Tibial nerve (tissue), 4 donors: ENCODE data around the gene TSACC. TPM values are rescaled to one million over a fixed set of nuclear protein-coding genes. Genes with fewer than 3 reads are reported as not detected.

Experiments used
- DNase-seq, 2 donors: peaks; one replicate each; pipeline ENCODE4 v3.0.0-alpha.2; 2019; ENCODE audit warnings: low spot score in 2 of 2
- H3K27ac ChIP-seq, 4 donors: fragments of 200-600 bp; sonication (generic) in 3 of 4; one replicate each; pipeline ENCODE4 v1.5.1; 2017 to 2019; ENCODE audit warnings: mild to moderate bottlenecking in 1 of 4
- H3K27me3 ChIP-seq, 2 donors: fragments of 200-600 bp; sonication (generic) in 1 of 2; one replicate each; pipeline versions ENCODE4 v1.5.1 to v1.6.0; 2017 to 2019
- H3K36me3 ChIP-seq, 3 donors: fragments of 200-600 bp; sonication (generic); one replicate each; pipeline ENCODE4 v1.5.1; 2018 to 2019
- H3K4me1 ChIP-seq, 4 donors: fragments of 200-600 bp; sonication (generic) in 3 of 4; one replicate each; pipeline ENCODE4 v1.5.1; 2017 to 2019
- H3K4me3 ChIP-seq, 4 donors: fragments of 200-600 bp; sonication (generic) in 3 of 4; one replicate each; pipeline ENCODE4 v1.5.1; 2017 to 2019; ENCODE audit warnings: mild to moderate bottlenecking in 1 of 4, moderate library complexity in 1 of 4
- H3K9me3 ChIP-seq, 4 donors: fragments of 200-600 bp; sonication (generic) in 3 of 4; one replicate each; pipeline ENCODE4 v1.5.1; 2017 to 2019
- CTCF ChIP-seq, 5 experiments: fragments of 200-600 bp in 3 of 5; fragments of 450-650 bp in 2 of 5; sonication (generic) in 3 of 5; IDR thresholded peaks; one replicate each; pipeline ENCODE4 v1.5.1; 2016 to 2019; ENCODE audit warnings: antibody characterized with exemption in 5 of 5, mild to moderate bottlenecking in 3 of 5, moderate library complexity in 2 of 5
- EP300 ChIP-seq, 2 donors: sonication (generic); formaldehyde crosslinking; IDR thresholded peaks; one replicate each; pipeline ENCODE4 v1.6.1; 2017; ENCODE audit warnings: antibody characterized with exemption in 2 of 2, mild to moderate bottlenecking in 1 of 2
- POLR2A ChIP-seq, 2 donors: fragments of 450-650 bp; IDR thresholded peaks; one replicate each; pipeline ENCODE4 v1.6.1; 2017; ENCODE audit warnings: antibody characterized with exemption in 2 of 2, mild to moderate bottlenecking in 2 of 2, moderate library complexity in 2 of 2
- WGBS, 2 donors: methylation state at CpG; one replicate each; pipeline ENCODE4 v1.1.5; 2018; 5-methylcytosine and 5-hydroxymethylcytosine counted together
- total RNA-seq, 4 donors: library from RNA; depleted of rRNA; stranded (reverse); fragments of >200 nt; gene quantifications; one replicate each; pipeline ENCODE4 v1.1.0, GENCODE V29; 2016

The TSACC gene
- total RNA-seq, 4 donors from 2014 or later, result not detected

GRCh38 chr1:156393095-156393494, 54.8 kb downstream of the TSACC start:
- TF ChIP-seq CTCF (IDR thresholded peaks at IDR 0.05) (no peak), EP300 (IDR thresholded peaks at IDR 0.05) (no peak), POLR2A (IDR thresholded peaks at IDR 0.05) (no peak)
- no peak for DNase-seq
- no peak overlapping the region for H3K27ac ChIP-seq
- no peaks in the 10 kb centered on the region for H3K9me3 ChIP-seq
- peaks cover 0 to 29% of the 10 kb centered on the region in 2 donors for H3K27me3 ChIP-seq
- no peaks in the 10 kb centered on the region for H3K36me3 ChIP-seq
- H3K4me1 ChIP-seq, result peaks cover 0 to 11% (median under 1%) of the 10 kb centered on the region in 4 donors
- no peak overlapping the region for H3K4me3 ChIP-seq

GRCh38 chr1:156394082-156394481, 55.8 kb downstream of the TSACC start:
- Histone ChIP-seq H3K4me3 (no peak overlapping the region), H3K36me3 (no peaks in the 10 kb centered on the region), H3K4me1 (peaks cover 0 to 3% (median 0%) of the 10 kb centered on the region in 4 donors), H3K27me3 (peaks cover 0 to 21% of the 10 kb centered on the region in 2 donors), H3K27ac (no peak overlapping the region), H3K9me3 (no peaks in the 10 kb centered on the region)
- 72 to 75% methylated on average over 9 of the region's 9 CpGs for WGBS, 2 donors
- no peak for DNase-seq
- TF ChIP-seq EP300 (IDR thresholded peaks at IDR 0.05), result no peak
- TF ChIP-seq POLR2A (IDR thresholded peaks at IDR 0.05), result no peak
- TF ChIP-seq CTCF (IDR thresholded peaks at IDR 0.05), result no peak

- H3K4me3 ChIP-seq, result no peak overlapping the region
- H3K9me3 ChIP-seq, result no peaks in the 10 kb centered on the region
- no peaks in the 10 kb centered on the region for H3K36me3 ChIP-seq
- H3K27ac ChIP-seq, result no peak overlapping the region
- 85 to 86% methylated on average over 16 of the region's 16 CpGs for WGBS, 2 donors
- no peaks in the 10 kb centered on the region for H3K4me1 ChIP-seq
- no peak for TF ChIP-seq CTCF (IDR thresholded peaks at IDR 0.05)
- no peak for TF ChIP-seq POLR2A (IDR thresholded peaks at IDR 0.05)
- no peak for TF ChIP-seq EP300 (IDR thresholded peaks at IDR 0.05)
- H3K27me3 ChIP-seq, result peaks cover 0 to 14% of the 10 kb centered on the region in 2 donors
- no peak for DNase-seq
These were observed 56.6 kb downstream of the TSACC start for GRCh38 chr1:156394835-156395461.

Other genes starting within 250 kb of the TSACC start
- gene LMNA, start 223.8 kb upstream of the TSACC start, total RNA-seq, result 100 to 1,000 TPM; 371 to 501 (median 419) TPM
- gene SEMA4A, start 184.9 kb upstream of the TSACC start, total RNA-seq, result 1 to 10 TPM; 1.8 to 4.6 (median 3.5) TPM
- 10 to 100 TPM in 3 of 4 donors, 1 to 10 TPM in 1; 9.4 to 25.5 (median 13.6) TPM for gene SLC25A44, start 144.4 kb upstream of the TSACC start, total RNA-seq
- gene PMF1, start 125.5 kb upstream of the TSACC start, total RNA-seq, result 10 to 100 TPM; 41.7 to 67.1 (median 49.1) TPM
- gene BGLAP, start 96.3 kb upstream of the TSACC start, total RNA-seq, result 1 to 10 TPM in 3 of 4 donors, not detected in 1; 2.1 to 5.2 (median 2.7) TPM
- gene PAQR6, start 90.5 kb upstream of the TSACC start, total RNA-seq, result 10 to 100 TPM; 26.4 to 44.6 (median 31.2) TPM
- gene SMG5, start 55.7 kb upstream of the TSACC start, total RNA-seq, result 10 to 100 TPM; 58.0 to 85.8 (median 67.5) TPM
- 1 to 10 TPM; 1.7 to 4.5 (median 3.1) TPM for gene TMEM79, start 54.2 kb upstream of the TSACC start, total RNA-seq
- gene GLMP, start 42.8 kb upstream of the TSACC start, total RNA-seq, result 10 to 100 TPM; 30.8 to 45.9 (median 42.1) TPM
- not detected for gene VHLL, start 39.2 kb upstream of the TSACC start, total RNA-seq
- gene CCT3, start 234 bp upstream of the TSACC start, total RNA-seq, result 100 to 1,000 TPM; 113 to 175 (median 137) TPM
- gene RHBG, start 30.7 kb downstream of the TSACC start, total RNA-seq, result not detected
- gene MEF2D, start 162.2 kb downstream of the TSACC start, total RNA-seq, result 10 to 100 TPM; 67.5 to 84.9 (median 70.8) TPM
- gene IQGAP3, start 234.0 kb downstream of the TSACC start, total RNA-seq, result 1 to 10 TPM in 2 of 4 donors, under 1 TPM in 2; 0.21 to 2.4 (median 0.97) TPM
- not detected for gene TTC24, start 241.2 kb downstream of the TSACC start, total RNA-seq